ENCODE measurements around the gene SF3B4.
"Not testable (repeated sequence)": the region's sequence is repeated elsewhere in the genome, so short reads cannot be mapped to it uniquely, and the experiment has no call there.

The SF3B4 gene

DNA sequence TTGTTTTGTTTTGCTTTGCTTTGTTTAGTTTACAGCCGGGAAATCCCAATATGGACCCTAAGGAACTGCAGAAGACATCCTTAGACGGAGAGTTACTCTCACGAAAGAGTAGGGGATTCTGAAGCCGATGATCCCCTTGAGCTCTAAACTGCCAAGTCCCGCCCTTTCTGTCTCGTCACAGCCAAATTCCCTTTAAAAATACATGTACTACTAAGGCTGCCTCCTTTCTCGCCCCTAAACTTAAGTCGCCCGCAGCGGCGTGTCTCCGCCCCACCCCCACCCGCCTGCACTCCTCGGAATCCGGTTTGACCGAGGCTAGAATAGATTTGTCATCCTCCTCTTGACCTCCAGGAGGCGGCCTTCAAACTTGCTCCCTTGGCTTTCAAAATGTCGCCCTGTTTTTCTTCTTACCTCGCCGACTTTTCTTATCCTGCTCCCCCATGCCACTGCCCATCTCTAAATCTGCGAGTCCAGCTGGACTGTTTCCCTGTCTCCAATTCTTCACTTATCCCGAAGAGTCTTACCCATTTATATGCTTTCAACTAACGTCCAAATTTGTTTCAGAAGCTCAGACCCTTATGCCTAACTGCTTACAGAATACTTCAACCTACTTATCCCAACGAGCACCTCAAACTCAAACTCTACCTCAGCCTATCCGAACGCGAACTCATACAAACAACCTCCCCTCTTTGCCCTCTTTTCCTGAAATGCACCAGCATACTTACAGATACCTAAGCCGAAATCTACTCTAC is 39.2 kb downstream of the SF3B4 start:
- FAIRE-seq (no peak), DNase-seq (ENCODE audit: low spot score) (peak; percentile 78)

- peak; percentile 99 for DNase-seq (ENCODE audit: low spot score)
- FAIRE-seq, result peak; percentile 86
Measured at GRCh38 chr1:149887456-149888246, 40.0 kb downstream of the SF3B4 start.

- DNase-seq (ENCODE audit: low spot score); FAIRE-seq: not testable (repeated sequence)
Measured at GRCh38 chr1:149887196-149887455, 40.5 kb downstream of the SF3B4 start.

- FAIRE-seq, result peak; percentile 91
- DNase-seq (ENCODE audit: low spot score), result peak; percentile 99
Measured at GRCh38 chr1:149886396-149887195, 41.0 kb downstream of the SF3B4 start.

DNA sequence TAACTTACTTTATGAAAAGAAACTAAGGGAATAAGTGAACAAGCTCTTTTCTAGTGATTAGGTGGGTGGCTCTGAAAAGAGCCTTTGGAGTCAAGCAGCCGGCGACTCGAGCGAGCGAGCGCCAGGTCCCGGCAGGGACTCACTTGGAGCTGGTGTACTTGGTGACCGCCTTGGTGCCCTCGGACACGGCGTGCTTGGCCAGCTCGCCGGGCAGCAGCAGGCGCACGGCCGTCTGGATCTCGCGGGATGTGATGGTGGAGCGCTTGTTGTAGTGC is 41.5 kb downstream of the SF3B4 start:
- FAIRE-seq; DNase-seq (ENCODE audit: low spot score): not testable (repeated sequence)

DNA sequence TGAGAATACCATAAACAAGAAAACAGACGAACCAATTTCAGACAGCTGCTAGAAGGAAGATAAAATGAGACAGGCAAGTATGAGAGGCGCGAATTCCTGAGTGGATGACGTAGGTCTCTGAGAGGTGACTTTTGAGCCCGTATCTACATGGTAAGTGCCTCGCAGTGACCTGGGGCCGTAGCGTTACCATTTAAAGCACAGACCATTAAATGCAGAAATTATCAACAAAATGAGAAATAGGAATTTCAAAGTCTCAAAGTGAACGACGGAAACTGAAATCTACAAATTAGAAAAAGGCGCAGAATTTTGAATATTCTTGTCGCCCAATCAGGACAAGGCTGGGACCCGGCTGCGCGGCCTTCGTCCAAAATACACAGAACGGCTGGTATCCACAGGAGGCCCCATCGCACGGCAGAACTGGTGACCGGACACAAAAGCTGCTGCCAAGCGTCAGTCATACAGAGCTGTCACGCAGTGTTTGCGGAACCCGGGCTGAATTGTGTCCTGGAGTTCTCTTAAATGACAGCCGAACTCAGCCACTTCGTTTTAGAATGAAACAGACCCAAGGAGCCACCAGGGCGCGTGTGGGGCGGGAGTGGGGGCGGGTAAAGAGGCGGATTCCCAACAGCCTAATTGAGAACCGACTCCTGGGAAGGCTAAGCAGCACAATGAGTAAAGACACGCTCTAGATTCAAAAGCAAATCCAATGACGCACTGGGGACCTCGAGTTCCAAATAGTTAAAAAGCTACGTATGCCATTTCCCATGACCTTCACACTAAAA is 42.1 kb downstream of the SF3B4 start:
- FAIRE-seq (no peak), DNase-seq (ENCODE audit: low spot score) (peak; percentile 76)

DNA sequence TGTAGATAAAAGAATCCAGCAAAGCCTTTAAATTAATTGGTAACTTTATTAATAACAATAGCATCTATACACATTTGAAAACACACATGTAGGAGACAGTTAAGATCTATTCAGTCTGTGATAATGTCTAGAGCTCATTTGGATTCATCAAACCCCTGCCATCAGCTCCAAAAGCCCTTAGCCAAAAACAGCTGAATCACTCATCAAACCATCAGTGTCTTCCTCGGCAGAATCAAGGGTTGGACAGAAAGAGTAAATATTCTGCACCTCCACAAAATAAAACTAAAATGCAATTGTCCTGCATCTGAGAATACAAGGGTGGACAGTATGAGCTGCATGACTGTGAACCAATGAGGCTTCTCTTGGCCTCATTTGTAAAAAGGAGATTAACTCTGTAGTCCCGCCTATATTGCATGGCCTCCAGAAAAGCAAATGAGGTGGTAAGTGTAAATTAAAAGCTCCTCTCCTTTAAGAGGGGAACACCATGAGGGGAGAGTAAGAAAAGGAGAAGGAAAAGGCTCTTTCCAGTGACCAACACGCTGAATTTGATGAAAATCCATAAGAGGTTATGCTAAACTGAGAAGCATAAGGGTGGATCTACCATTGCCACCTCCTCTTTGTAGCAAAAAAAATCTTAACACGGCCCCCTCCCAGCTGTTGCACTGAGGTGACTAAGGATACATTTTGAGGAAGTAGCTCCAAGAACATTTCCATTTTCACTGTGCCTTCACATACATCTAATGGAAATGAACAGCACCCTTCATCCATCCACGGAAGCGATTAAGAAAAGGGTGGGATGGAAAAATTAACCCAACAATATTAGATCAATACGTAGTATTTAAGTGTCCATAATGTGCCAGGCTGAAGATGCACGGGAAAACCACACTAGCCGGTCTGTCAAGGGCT is 42.9 kb downstream of the SF3B4 start:
- DNase-seq (ENCODE audit: low spot score), result peak; percentile 27
- FAIRE-seq, result no peak

DNA sequence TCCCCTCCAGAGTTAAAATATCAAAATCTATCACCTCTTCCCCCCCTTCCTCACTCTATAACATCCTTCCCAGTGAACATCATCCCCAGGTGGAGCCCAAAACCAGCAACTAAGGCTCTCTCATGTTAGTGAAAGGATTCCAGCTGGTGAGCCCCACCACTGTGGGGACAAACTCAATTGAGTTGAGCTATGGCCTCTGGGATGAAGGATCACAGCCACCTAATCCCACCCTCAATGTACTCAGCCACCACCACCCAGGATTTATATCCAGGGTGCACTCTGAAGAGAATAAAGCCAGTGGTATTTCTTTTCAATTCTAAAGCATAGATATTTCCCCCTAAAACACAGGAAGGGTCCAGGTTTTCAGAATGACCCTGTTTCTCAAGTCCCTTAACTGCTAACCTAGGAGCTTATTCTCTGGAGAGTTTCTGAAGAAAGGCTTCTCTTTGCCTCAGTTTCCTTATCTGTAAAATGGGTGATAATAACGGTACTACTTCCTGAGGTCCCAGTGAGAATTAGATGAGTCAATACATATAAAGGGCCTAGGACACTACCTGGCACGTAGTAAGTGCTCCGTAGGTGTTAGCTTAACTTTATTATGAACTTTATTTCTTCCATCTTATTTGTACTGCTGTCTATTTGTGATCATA is 43.9 kb downstream of the SF3B4 start:
- no peak for FAIRE-seq
- no peak for DNase-seq (ENCODE audit: low spot score)

DNA sequence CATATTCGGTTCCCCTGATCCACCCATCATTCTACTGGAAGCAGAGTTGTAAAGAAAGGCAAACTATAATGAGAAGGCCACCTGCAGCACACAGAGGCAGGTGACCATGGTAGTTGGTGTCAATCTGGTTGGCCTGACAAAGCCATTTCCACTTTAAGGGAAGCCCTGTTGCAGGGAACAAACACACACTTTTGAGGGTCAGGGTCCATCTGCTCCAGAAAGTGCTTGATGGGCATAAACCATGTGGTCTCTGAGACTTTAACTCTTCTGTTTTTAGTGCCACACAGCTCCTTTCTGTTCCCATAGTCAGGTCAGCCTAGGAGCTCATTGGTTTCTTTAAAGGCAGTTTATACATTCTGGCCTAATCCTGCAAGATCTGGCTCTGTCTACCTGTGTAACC is 45.7 kb downstream of the SF3B4 start:
- FAIRE-seq, result no peak
- no peak for DNase-seq (ENCODE audit: low spot score)

DNA sequence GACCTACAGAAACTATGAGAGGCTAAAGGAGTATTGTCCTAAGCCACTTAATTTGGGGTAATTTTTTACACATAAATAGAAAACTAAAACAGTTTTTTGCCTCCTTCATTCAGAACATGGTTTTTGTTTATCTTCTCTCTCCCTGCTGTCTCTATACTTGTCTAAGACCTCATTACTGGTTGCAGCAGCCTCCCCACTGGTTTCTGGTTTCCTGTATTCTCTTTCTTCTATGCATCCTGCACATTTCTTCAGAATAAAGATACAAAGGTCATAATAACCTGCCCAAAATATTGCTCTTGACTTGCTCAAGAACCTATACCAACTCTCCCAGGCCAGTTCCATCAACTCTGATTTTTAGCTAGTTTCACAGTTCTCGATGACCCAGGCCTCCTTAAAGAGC is 48.0 kb downstream of the SF3B4 start:
- DNase-seq (ENCODE audit: low spot score) (no peak), FAIRE-seq (no peak)

DNA sequence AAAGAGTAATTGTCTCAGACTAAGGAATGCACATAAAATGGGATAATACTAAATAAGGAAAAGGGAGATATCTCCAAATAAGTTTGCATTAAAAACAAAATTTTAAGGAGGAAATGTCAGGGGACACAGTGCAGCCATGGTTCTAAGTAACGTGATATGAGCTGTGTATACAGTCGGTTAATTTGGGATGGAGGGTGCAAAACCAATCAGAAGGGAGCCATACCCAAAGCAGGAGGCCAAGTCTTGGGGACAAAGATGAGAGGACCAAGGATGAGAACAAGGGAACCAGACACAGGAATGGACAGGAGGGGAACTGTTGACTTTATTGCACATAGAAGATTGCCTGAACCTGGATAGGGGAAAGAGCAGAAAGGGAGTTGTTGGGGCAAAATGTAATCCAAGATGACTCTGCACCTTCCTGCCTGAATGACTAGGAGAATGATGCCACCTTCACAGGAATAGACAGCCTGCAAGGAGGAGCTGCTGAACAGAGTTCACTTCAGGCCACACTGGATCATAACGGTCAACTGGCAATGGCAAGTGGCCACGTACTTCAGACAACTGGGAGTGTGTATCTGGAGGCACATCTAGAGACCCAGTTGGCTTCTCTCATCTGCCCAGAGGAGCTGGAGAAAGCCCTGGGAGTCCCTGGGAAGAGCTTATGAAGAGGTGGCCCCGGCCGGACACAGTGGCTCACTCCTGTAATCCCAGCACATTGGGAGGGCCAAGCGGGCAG is 50.2 kb downstream of the SF3B4 start:
- no peak for DNase-seq (ENCODE audit: low spot score)
- no peak for FAIRE-seq
